AG04449 (cell line): Measurements from ENCODE around the gene PPP1R7.

Experiments
- CTCF ChIA-PET: fragments of 350-600 bp; formaldehyde crosslinking; extraction: SDS; loops from one replicate; lab custom pipeline; 2021; ENCODE audit warnings: antibody characterized with exemption; lab: Yijun Ruan, JAX
- POLR2A ChIA-PET: fragments of 400-600, 350-600 bp; formaldehyde crosslinking; extraction: SDS; loops from one replicate; lab custom pipeline; 2020; ENCODE audit warnings: antibody characterized with exemption, inconsistent platforms; lab: Yijun Ruan, JAX
- DNase-seq: peaks from one replicate; pipeline ENCODE4 v3.0.0-alpha.2; 2010; ENCODE audit warnings: low read depth, low spot score
- H3K4me3 ChIP-seq: 2 replicates; pipeline ENCODE4 v1.5.1; 2011; ENCODE audit warnings: low read depth, mild to moderate bottlenecking, control low read depth, low read length
- CTCF ChIP-seq: IDR thresholded peaks from one replicate; pipeline ENCODE4 v1.5.1; 2011; ENCODE audit warnings: mild to moderate bottlenecking, moderate library complexity, low read length, control low read depth, inconsistent platforms; ENCODE audit not compliant: insufficient read depth; ENCODE audit errors: missing control alignments

Gene PPP1R7

GRCh38 chr2:241120440-241120839, 29.8 kb upstream of the PPP1R7 start:
- no peak overlapping the region for H3K4me3 ChIP-seq
- CTCF ChIA-PET, result interaction anchor here (1.0 kb wide), 2 partner anchors 9 to 206 kb away, joined by 3 to 4 read pairs; no protein-coding TSS in a partner anchor
- POLR2A ChIA-PET, result no interaction called here
- DNase-seq, result no peak
- no peak for TF ChIP-seq CTCF

- TF ChIP-seq CTCF, result no peak
- ChIA-PET POLR2A (no interaction called here), CTCF (interaction anchor here (1.0 to 1.1 kb wide), 4 partner anchors 9 to 207 kb away, joined by 3 to 4 read pairs (median 4); no protein-coding TSS in a partner anchor)
Observed at GRCh38 chr2:241121008-241121407, 29.3 kb upstream of the PPP1R7 start.

GRCh38 chr2:241122376-241123002, 27.8 kb upstream of the PPP1R7 start:
- CTCF ChIA-PET, result interaction anchor here (1.1 kb wide), 1 partner anchor 209 kb away, joined by 4 read pairs; no protein-coding TSS in a partner anchor
- no peak for TF ChIP-seq CTCF
- no peak for DNase-seq
- POLR2A ChIA-PET, result no interaction called here
- H3K4me3 ChIP-seq, result no peak overlapping the region

More at GRCh38 chr2:241121008-241121407, 29.3 kb upstream of the PPP1R7 start:
- no peak overlapping the region for H3K4me3 ChIP-seq
- no peak for DNase-seq

GRCh38 chr2:241123816-241124536, 26.3 kb upstream of the PPP1R7 start:
- no peak for DNase-seq
- ChIA-PET POLR2A (no interaction called here), CTCF (no interaction called here)
- no peak overlapping the region for H3K4me3 ChIP-seq
- no peak for TF ChIP-seq CTCF

- H3K4me3 ChIP-seq, result no peak overlapping the region
- TF ChIP-seq CTCF, result no peak
- DNase-seq, result no peak
- POLR2A ChIA-PET, result no interaction called here
- CTCF ChIA-PET, result no interaction called here
Observed at GRCh38 chr2:241125626-241126025, 24.6 kb upstream of the PPP1R7 start.

GRCh38 chr2:241126201-241126611, 24.1 kb upstream of the PPP1R7 start:
- CTCF ChIA-PET, result no interaction called here
- TF ChIP-seq CTCF, result no peak
- DNase-seq, result no peak
- POLR2A ChIA-PET, result no interaction called here
- H3K4me3 ChIP-seq, result no peak overlapping the region
